ENCODE data around the gene RRBP1. TPM values are rescaled to one million over a fixed set of nuclear protein-coding genes. Genes with fewer than 3 reads are reported as not detected.

Gene RRBP1
- total RNA-seq, 2 donors from 2014 or later: 191 to 212 TPM

- H3K27ac ChIP-seq (ENCODE audit: low read depth, low read length): no peak overlapping the region
- Mint-ChIP-seq H3K4me3 (no peak overlapping the region), H3K4me1 (peaks cover 6% of the 10 kb centered on the region), H3K27me3 (ENCODE audit: insufficient read depth) (no peaks in the 10 kb centered on the region), H3K27ac (no peak overlapping the region), H3K36me3 (ENCODE audit: low read depth) (peaks cover 10% of the 10 kb centered on the region), H3K9me3 (no peaks in the 10 kb centered on the region)
- H3K4me1 ChIP-seq (ENCODE audit: control insufficient read depth, insufficient read depth, low read length): no peaks in the 10 kb centered on the region
- WGBS, 2 experiments (ENCODE audit: insufficient coverage in 1 of 2, insufficient read length in 1 of 2): no CpG with 5 or more reads among the region's 1 CpG
- H3K27me3 ChIP-seq (ENCODE audit: control insufficient read depth, insufficient read depth, low read length, poor library complexity, severe bottlenecking): no peaks in the 10 kb centered on the region
- H3K9me3 ChIP-seq (ENCODE audit: control insufficient read depth, low read length): no peaks in the 10 kb centered on the region
- no peak for DNase-seq
- H3K36me3 ChIP-seq (ENCODE audit: control insufficient read depth, insufficient read depth, low read length): peaks cover 75% of the 10 kb centered on the region
- H3K9ac ChIP-seq (ENCODE audit: extremely low read depth, low read length, poor library complexity, severe bottlenecking): no peak overlapping the region
- no peak overlapping the region for H3K4me3 ChIP-seq (ENCODE audit: low read length)
- TF ChIP-seq CTCF (conservative IDR thresholded peaks at IDR 0.05): no peak
Measured at GRCh38 chr20:17598013-17598550, 84.0 kb downstream of the RRBP1 start.

GRCh38 chr20:17595856-17596255 is 86.2 kb downstream of the RRBP1 start:
- H3K9me3 Mint-ChIP-seq: no peaks in the 10 kb centered on the region
- Histone ChIP-seq H3K4me1 (ENCODE audit: control insufficient read depth, insufficient read depth, low read length) (no peaks in the 10 kb centered on the region), H3K27ac (ENCODE audit: low read depth, low read length) (no peak overlapping the region), H3K27me3 (ENCODE audit: control insufficient read depth, insufficient read depth, low read length, poor library complexity, severe bottlenecking) (no peaks in the 10 kb centered on the region), H3K9ac (ENCODE audit: extremely low read depth, low read length, poor library complexity, severe bottlenecking) (no peak overlapping the region), H3K4me3 (ENCODE audit: low read length) (no peak overlapping the region), H3K9me3 (ENCODE audit: control insufficient read depth, low read length) (no peaks in the 10 kb centered on the region), H3K36me3 (ENCODE audit: control insufficient read depth, insufficient read depth, low read length) (peaks cover 73% of the 10 kb centered on the region)
- H3K36me3 Mint-ChIP-seq (ENCODE audit: low read depth): peaks cover 6% of the 10 kb centered on the region
- 92 to 100% methylated on average over 2 of the region's 2 CpGs for WGBS, 2 experiments (ENCODE audit: insufficient coverage in 1 of 2, insufficient read length in 1 of 2)
- H3K4me3 Mint-ChIP-seq: no peak overlapping the region
- H3K27ac Mint-ChIP-seq: no peak overlapping the region
- H3K4me1 Mint-ChIP-seq: peaks cover 3% of the 10 kb centered on the region
- no peaks in the 10 kb centered on the region for H3K27me3 Mint-ChIP-seq (ENCODE audit: insufficient read depth)
- no peak for DNase-seq
- TF ChIP-seq CTCF (conservative IDR thresholded peaks at IDR 0.05): no peak

- Histone ChIP-seq H3K9ac (ENCODE audit: extremely low read depth, low read length, poor library complexity, severe bottlenecking) (no peak overlapping the region), H3K4me3 (ENCODE audit: low read length) (no peak overlapping the region), H3K27me3 (ENCODE audit: control insufficient read depth, insufficient read depth, low read length, poor library complexity, severe bottlenecking) (no peaks in the 10 kb centered on the region), H3K27ac (ENCODE audit: low read depth, low read length) (no peak overlapping the region), H3K9me3 (ENCODE audit: control insufficient read depth, low read length) (no peaks in the 10 kb centered on the region), H3K36me3 (ENCODE audit: control insufficient read depth, insufficient read depth, low read length) (peaks cover 75% of the 10 kb centered on the region), H3K4me1 (ENCODE audit: control insufficient read depth, insufficient read depth, low read length) (no peaks in the 10 kb centered on the region)
- H3K36me3 Mint-ChIP-seq (ENCODE audit: low read depth): peaks cover 3% of the 10 kb centered on the region
- no peaks in the 10 kb centered on the region for H3K27me3 Mint-ChIP-seq (ENCODE audit: insufficient read depth)
- no peak overlapping the region for H3K27ac Mint-ChIP-seq
- H3K4me3 Mint-ChIP-seq: no peak overlapping the region
- DNase-seq: no peak
- H3K9me3 Mint-ChIP-seq: no peaks in the 10 kb centered on the region
- TF ChIP-seq CTCF (conservative IDR thresholded peaks at IDR 0.05): no peak
- peaks cover 3% of the 10 kb centered on the region for H3K4me1 Mint-ChIP-seq
Measured at GRCh38 chr20:17594443-17594842, 87.6 kb downstream of the RRBP1 start.

Data from endodermal cell (in vitro differentiated cells).